CD4-positive, CD25-positive, alpha-beta regulatory T cell (primary cell): ENCODE data around the gene KAZN. TPM values are rescaled to one million over a fixed set of nuclear protein-coding genes. Genes with fewer than 3 reads are reported as not detected.

Experiments
- ATAC-seq, 2 donors: fragments of 150-1000 bp; cut with Tn5 transposase; one replicate each; pipeline ENCODE4 v1.10.0; 2021; ENCODE audit warnings: low read depth in 2 of 2, moderate number of reproducible peaks in 2 of 2, moderate library complexity in 1 of 2
- DNase-seq, 3 donors: peaks; one replicate each; pipeline versions ENCODE4 v3.0.0 to v3.0.0-alpha.2; 2012 to 2022; ENCODE audit warnings: mixed read lengths in 1 of 3
- H3K27ac ChIP-seq: one replicate; pipeline ENCODE4 v1.7.0; 2013; ENCODE audit warnings: mild to moderate bottlenecking, low read length; ENCODE audit not compliant: insufficient read depth, poor library complexity, severe bottlenecking
- H3K27me3 ChIP-seq: one replicate; pipeline ENCODE4 v1.7.0; 2013; ENCODE audit warnings: low read length; ENCODE audit not compliant: control insufficient read depth, insufficient read depth
- H3K36me3 ChIP-seq: one replicate; pipeline ENCODE4 v1.7.0; 2013; ENCODE audit warnings: mild to moderate bottlenecking, low read length, moderate library complexity; ENCODE audit not compliant: control insufficient read depth, insufficient read depth
- H3K4me1 ChIP-seq: 2 replicates; pipeline ENCODE4 v1.7.0; 2013; ENCODE audit warnings: mild to moderate bottlenecking, low read length; ENCODE audit not compliant: insufficient read depth, control insufficient read depth, poor library complexity, severe bottlenecking
- H3K4me3 ChIP-seq: one replicate; pipeline ENCODE4 v1.7.0; 2013; ENCODE audit warnings: low read depth, mild to moderate bottlenecking, low read length, moderate library complexity
- H3K9me3 ChIP-seq, 2 experiments: 1 replicate in 1 of 2; 2 replicates in 1 of 2; pipeline ENCODE4 v1.7.0; 2013; ENCODE audit warnings: low read length in 2 of 2, mild to moderate bottlenecking in 1 of 2, moderate library complexity in 1 of 2; ENCODE audit not compliant: control insufficient read depth in 2 of 2
- H3K27ac Mint-ChIP-seq, 3 donors: one replicate each; pipeline ENCODE4 v1.8.0; 2020 to 2022; ENCODE audit warnings: mild to moderate bottlenecking in 3 of 3, mixed read lengths in 3 of 3, moderate library complexity in 2 of 3
- H3K27me3 Mint-ChIP-seq: one replicate; pipeline ENCODE4 v1.8.0; 2022; ENCODE audit warnings: mild to moderate bottlenecking, mixed read lengths
- H3K36me3 Mint-ChIP-seq: one replicate; pipeline ENCODE4 v1.8.0; 2020; ENCODE audit warnings: mixed read lengths
- H3K4me1 Mint-ChIP-seq, 4 donors: one replicate each; pipeline ENCODE4 v1.8.0; 2020 to 2022; ENCODE audit warnings: mixed read lengths in 4 of 4, mild to moderate bottlenecking in 1 of 4
- H3K4me3 Mint-ChIP-seq, 4 donors: one replicate each; pipeline ENCODE4 v1.8.0; 2020 to 2022; ENCODE audit warnings: mild to moderate bottlenecking in 4 of 4, mixed read lengths in 4 of 4, moderate library complexity in 3 of 4
- H3K9me3 Mint-ChIP-seq, 7 donors: one replicate each; pipeline ENCODE4 v1.8.0; 2020 to 2022; ENCODE audit warnings: mixed read lengths in 7 of 7, mild to moderate bottlenecking in 3 of 7, moderate library complexity in 2 of 7
- polyA plus RNA-seq, 4 donors: library from polyadenylated mRNA; unstranded; fragments of 300-500 nt; fragmentation: Illumina TruSeq; gene quantifications; one replicate each; pipeline ENCODE4 v1.2.3, GENCODE V29; 2021
- total RNA-seq: library from RNA; stranded (reverse); gene quantifications from one replicate; pipeline ENCODE4 v1.2.3, GENCODE V29; 2022

The KAZN gene
- total and polyA plus RNA-seq, 5 donors from 2014 or later = not detected

DNA sequence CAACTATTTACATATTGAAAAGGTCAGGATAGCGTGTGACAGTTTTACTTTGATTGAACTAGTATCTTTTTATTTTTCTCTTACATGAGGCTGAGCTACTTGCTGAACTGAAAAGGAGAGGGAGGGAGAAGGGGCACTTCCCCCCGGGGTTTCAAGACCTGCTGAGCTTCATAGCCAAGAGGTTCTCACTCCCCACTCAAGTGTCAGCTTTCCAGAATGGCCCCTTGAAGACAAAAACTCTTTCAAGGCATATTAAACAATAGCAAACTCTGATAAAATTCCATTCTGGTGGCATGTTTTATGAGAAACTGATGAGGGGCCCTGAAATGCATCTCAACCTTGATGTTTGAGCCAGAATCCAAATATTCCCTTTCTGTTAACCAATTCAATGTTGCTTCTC, 143.0 kb downstream of the KAZN start:
- Histone ChIP-seq H3K4me3 (no peak overlapping the region), H3K36me3 (no peaks in the 10 kb centered on the region), H3K27me3 (no peaks in the 10 kb centered on the region), H3K4me1 (no peaks in the 10 kb centered on the region), H3K9me3 (no peaks in the 10 kb centered on the region), H3K27ac (no peak overlapping the region)
- Mint-ChIP-seq H3K9me3 (peaks cover 0 to 4% (median 0%) of the 10 kb centered on the region in 7 donors), H3K27ac (no peak overlapping the region), H3K4me3 (no peak overlapping the region), H3K27me3 (peaks cover 21% of the 10 kb centered on the region), H3K36me3 (no peaks in the 10 kb centered on the region), H3K4me1 (no peaks in the 10 kb centered on the region)
- no peak for ATAC-seq
- DNase-seq = no peak

DNA sequence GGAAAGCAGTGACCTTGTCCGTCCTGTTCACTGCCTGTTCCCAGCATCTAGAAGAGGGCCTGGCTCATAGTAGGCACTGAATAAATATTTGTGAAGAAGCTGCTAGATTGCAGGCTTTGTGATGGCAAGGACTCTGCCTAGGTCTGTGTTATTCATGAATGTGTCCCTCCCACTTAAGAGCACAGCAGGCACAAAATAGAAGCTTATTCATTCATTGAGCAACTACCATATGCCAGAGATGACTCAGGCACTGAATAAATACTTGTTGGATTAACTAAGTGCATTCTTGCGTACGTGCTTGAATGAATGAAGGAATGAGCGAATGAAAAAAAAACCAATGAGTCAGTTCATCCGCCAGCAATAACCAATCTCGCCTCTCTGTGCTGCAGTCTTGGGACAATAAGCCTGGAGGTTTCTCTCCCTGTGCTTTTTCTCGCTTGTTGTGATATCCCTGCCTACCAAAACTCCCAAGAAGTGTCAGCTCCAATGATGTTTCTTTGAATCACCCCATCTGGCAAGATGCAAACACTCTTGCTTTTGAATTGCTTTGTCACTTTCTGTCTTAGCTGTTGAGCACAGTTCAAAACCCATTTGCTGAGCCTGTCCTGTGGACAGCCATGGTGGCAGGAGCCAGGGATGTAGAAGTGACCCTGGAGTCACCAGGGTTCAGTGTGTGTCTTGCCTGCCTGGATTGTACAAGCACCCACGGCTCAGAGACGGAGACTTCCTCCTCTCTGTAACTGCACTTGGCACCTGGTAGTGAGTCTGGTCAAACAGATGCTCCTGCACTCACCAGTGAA, 143.9 kb downstream of the KAZN start:
- Mint-ChIP-seq H3K9me3 (peaks cover 0 to 4% (median 0%) of the 10 kb centered on the region in 7 donors), H3K36me3 (no peaks in the 10 kb centered on the region), H3K27me3 (peaks cover 21% of the 10 kb centered on the region), H3K4me3 (no peak overlapping the region), H3K27ac (no peak overlapping the region), H3K4me1 (no peaks in the 10 kb centered on the region)
- Histone ChIP-seq H3K27me3 (no peaks in the 10 kb centered on the region), H3K27ac (no peak overlapping the region), H3K9me3 (no peaks in the 10 kb centered on the region), H3K4me1 (no peaks in the 10 kb centered on the region), H3K4me3 (no peak overlapping the region), H3K36me3 (no peaks in the 10 kb centered on the region)
- no peak for DNase-seq
- ATAC-seq = no peak

DNA sequence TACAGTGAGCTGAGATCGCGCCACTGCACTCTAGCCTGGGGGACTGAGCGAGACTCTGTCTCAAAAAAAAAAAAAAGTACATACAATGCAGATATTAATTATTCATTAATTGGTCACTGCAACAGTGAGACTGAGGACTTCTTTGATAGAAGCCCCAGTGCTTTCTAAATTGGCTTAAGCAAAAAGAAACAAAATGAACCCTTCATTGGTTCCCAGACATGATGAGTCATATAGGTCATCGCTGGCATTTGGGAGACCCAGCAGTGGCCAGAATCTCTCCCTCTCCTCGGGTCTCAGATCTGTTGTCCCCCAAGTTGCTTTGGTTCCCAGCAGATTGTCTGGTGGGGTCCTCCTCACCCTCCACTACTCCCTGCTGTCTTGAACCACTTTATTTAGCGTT, 144.9 kb downstream of the KAZN start:
- ATAC-seq = no peak
- Histone ChIP-seq H3K4me3 (no peak overlapping the region), H3K9me3 (no peaks in the 10 kb centered on the region), H3K36me3 (no peaks in the 10 kb centered on the region), H3K4me1 (no peaks in the 10 kb centered on the region), H3K27me3 (no peaks in the 10 kb centered on the region), H3K27ac (no peak overlapping the region)
- Mint-ChIP-seq H3K9me3 (peaks cover 0 to 4% (median 0%) of the 10 kb centered on the region in 7 donors), H3K27me3 (peaks cover 21% of the 10 kb centered on the region), H3K4me1 (no peaks in the 10 kb centered on the region), H3K27ac (no peak overlapping the region), H3K4me3 (no peak overlapping the region), H3K36me3 (no peaks in the 10 kb centered on the region)
- no peak for DNase-seq

DNA sequence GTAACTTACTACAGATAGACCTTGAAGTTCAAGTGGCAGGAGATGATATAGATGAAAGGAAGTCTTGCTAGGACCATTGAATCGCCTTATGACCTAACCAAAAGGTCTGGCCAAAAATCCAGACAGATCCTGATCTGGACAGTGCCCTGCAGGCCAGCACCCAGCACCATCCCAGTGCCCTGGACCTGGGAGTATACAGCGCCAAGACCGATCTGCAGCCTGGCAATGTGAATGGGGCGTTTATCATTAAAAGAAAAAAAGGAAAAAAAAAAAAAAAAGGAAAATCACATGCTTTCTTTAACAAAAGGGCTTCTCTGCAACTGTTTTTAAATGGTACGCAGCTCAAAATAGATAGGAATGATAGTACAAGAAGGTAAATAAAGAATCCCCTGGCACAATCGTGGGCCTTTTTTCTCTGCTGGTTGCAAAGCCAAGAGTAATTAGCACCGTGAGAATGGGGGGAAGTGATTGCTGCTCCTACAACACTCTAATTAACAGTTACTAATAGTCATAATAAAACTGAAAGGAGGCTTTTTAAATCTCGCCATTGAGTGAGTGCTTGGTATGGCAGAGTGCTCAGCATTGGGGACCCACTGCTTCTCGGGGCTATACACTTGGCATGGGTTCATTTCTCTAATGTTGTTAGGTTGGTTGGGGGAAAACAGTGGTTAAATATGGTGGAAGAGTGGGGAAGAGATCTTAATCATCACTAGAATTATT, 146.7 kb downstream of the KAZN start:
- Mint-ChIP-seq H3K27ac (no peak overlapping the region), H3K27me3 (peaks cover 14% of the 10 kb centered on the region), H3K36me3 (no peaks in the 10 kb centered on the region), H3K9me3 (peaks cover 0 to 4% (median 0%) of the 10 kb centered on the region in 7 donors), H3K4me3 (no peak overlapping the region), H3K4me1 (no peaks in the 10 kb centered on the region)
- Histone ChIP-seq H3K27me3 (no peaks in the 10 kb centered on the region), H3K36me3 (no peaks in the 10 kb centered on the region), H3K27ac (no peak overlapping the region), H3K4me1 (no peaks in the 10 kb centered on the region), H3K4me3 (no peak overlapping the region), H3K9me3 (no peaks in the 10 kb centered on the region)
- DNase-seq (no peak), ATAC-seq (no peak)

DNA sequence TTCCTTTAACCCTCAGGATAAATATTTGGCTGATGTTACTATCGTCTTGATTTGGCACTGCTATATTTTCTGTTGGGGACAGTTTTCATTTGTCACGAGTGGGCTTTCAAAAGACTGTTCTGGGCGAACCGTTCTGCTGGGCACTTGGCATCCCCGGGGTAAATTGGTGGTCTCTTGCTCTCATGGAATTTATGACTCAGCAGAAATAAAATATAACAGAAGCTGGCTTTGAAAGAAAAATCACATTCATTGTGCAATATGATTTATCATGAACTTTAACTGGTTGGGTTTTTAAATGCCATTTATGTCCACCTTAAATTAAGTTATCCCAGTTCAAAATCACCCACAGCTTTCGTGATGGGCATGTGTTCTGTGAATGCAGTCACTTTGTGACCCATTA, 147.3 kb downstream of the KAZN start:
- peaks cover 0 to 4% (median 0%) of the 10 kb centered on the region in 7 donors for H3K9me3 Mint-ChIP-seq
- no peak overlapping the region for H3K27ac Mint-ChIP-seq
- peaks cover 12% of the 10 kb centered on the region for H3K27me3 Mint-ChIP-seq
- H3K4me3 ChIP-seq = no peak overlapping the region
- no peaks in the 10 kb centered on the region for H3K4me1 ChIP-seq
- H3K4me3 Mint-ChIP-seq = no peak overlapping the region
- no peaks in the 10 kb centered on the region for H3K9me3 ChIP-seq
- no peak overlapping the region for H3K27ac ChIP-seq
- no peak for ATAC-seq
- no peaks in the 10 kb centered on the region for H3K27me3 ChIP-seq
- DNase-seq = no peak
- no peaks in the 10 kb centered on the region for H3K4me1 Mint-ChIP-seq
- no peaks in the 10 kb centered on the region for H3K36me3 Mint-ChIP-seq
- no peaks in the 10 kb centered on the region for H3K36me3 ChIP-seq

DNA sequence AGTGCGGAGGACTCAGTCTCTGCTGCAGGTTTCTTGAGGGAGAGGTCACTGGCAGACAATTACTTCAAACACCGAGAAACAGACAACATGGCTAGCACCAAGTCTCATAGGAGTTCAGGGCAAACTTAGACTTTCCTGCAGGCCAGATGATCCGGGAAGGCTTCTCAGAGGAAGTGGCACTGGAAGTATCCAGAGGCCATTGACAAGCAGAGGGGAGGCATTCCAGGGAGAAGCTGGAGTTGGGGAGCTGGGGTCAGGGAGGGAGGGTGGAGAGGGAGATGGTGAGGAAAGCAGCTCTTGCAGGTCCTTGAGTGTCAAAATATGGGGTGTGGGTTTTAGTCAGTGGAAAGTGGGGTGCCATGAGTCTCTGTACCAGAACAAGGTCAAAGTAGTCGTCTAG, 147.9 kb downstream of the KAZN start:
- H3K27ac Mint-ChIP-seq = no peak overlapping the region
- DNase-seq (no peak), ATAC-seq (no peak)
- no peak overlapping the region for H3K4me3 ChIP-seq
- H3K9me3 Mint-ChIP-seq = peaks cover 0 to 4% (median 0%) of the 10 kb centered on the region in 7 donors
- no peaks in the 10 kb centered on the region for H3K36me3 Mint-ChIP-seq
- H3K4me1 ChIP-seq = no peaks in the 10 kb centered on the region
- no peaks in the 10 kb centered on the region for H3K9me3 ChIP-seq
- no peaks in the 10 kb centered on the region for H3K27me3 ChIP-seq
- H3K4me3 Mint-ChIP-seq = no peak overlapping the region
- H3K36me3 ChIP-seq = no peaks in the 10 kb centered on the region
- peaks cover 9% of the 10 kb centered on the region for H3K27me3 Mint-ChIP-seq
- H3K4me1 Mint-ChIP-seq = no peaks in the 10 kb centered on the region
- H3K27ac ChIP-seq = no peak overlapping the region

DNA sequence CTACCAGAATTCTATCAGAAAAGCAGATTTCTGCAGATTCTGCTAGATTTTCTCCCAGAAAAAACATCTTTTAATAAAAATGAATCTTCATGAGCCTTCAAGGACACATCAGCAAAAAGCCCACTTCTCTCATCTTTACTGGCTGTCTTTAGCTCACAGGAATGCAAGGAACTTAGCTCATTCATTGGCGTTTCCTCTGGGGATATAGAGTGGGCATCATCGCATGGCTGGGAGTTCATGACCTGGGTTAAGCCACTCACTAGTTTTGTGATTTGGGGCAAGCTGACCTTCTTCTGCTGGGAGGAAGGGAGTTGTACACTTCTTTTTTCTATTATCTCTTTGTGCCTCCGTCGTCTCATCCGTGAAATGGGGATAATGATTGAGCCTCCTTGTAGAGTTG, 149.7 kb downstream of the KAZN start:
- Histone ChIP-seq H3K27me3 (no peaks in the 10 kb centered on the region), H3K27ac (no peak overlapping the region), H3K36me3 (no peaks in the 10 kb centered on the region), H3K9me3 (no peaks in the 10 kb centered on the region), H3K4me3 (no peak overlapping the region), H3K4me1 (no peaks in the 10 kb centered on the region)
- H3K36me3 Mint-ChIP-seq = no peaks in the 10 kb centered on the region
- DNase-seq (no peak), ATAC-seq (no peak)
- no peak overlapping the region for H3K4me3 Mint-ChIP-seq
- H3K4me1 Mint-ChIP-seq = no peaks in the 10 kb centered on the region
- H3K27me3 Mint-ChIP-seq = no peaks in the 10 kb centered on the region
- no peak overlapping the region for H3K27ac Mint-ChIP-seq
- peaks cover 0 to 2% (median 0%) of the 10 kb centered on the region in 7 donors for H3K9me3 Mint-ChIP-seq
